ENCODE data around the gene TACSTD2.

DNA sequence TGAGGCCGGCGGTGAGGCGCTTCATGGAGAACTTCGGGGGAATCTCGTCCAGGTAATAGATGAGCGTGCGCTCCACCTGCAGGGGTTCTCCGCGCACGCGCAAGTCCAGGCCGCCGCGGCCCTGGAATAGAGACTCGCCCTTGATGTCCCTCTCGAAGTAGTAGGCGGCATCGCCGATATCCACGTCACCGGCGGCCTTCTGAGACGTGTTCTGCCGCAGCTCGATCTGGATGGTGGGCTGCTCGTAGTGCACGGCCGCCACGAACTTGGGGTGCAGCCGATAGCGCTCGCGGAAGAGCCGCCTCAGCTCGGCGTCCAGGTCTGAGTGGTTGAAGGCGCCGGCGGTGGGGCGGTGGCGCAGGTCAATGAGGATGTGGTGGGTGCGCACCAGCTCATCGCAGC, 726 bp downstream of the TACSTD2 start:
- TF ChIP-seq, protein P1, sequence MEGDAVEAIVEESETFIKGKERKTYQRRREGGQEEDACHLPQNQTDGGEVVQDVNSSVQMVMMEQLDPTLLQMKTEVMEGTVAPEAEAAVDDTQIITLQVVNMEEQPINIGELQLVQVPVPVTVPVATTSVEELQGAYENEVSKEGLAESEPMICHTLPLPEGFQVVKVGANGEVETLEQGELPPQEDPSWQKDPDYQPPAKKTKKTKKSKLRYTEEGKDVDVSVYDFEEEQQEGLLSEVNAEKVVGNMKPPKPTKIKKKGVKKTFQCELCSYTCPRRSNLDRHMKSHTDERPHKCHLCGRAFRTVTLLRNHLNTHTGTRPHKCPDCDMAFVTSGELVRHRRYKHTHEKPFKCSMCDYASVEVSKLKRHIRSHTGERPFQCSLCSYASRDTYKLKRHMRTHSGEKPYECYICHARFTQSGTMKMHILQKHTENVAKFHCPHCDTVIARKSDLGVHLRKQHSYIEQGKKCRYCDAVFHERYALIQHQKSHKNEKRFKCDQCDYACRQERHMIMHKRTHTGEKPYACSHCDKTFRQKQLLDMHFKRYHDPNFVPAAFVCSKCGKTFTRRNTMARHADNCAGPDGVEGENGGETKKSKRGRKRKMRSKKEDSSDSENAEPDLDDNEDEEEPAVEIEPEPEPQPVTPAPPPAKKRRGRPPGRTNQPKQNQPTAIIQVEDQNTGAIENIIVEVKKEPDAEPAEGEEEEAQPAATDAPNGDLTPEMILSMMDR (conservative IDR thresholded peaks at IDR 0.05; ENCODE audit: low read length): no peak
- no peak for TF ChIP-seq EZH2phosphoT487 (IDR thresholded peaks at IDR 0.05; ENCODE audit: borderline replicate concordance, low read depth, low read length)
